Activated T-helper 1 cell treated with Interleukin-2 at 50 U/mL for 16 hours (primary cell): ENCODE data around the gene NCAM1.

Source experiments
- DNase-seq: peaks from one replicate; pipeline ENCODE4 v3.0.0-alpha.2; 2020; ENCODE audit warnings: low read depth

NCAM1 gene

GRCh38 chr11:113314389-113315301 is 353.4 kb downstream of the NCAM1 start, which contains the start of gene TTC12:
Gene TTC12, plus strand, starts transcription at chr11:113314583. Its CDS starts 1,675 bp downstream, at chr11:113316258.
- DNase-seq, result peak; percentile 88

- no peak for DNase-seq
These were observed 354.6 kb downstream of the NCAM1 start for GRCh38 chr11:113315811-113316210.

- DNase-seq, result no peak
These were observed 355.0 kb downstream of the NCAM1 start for GRCh38 chr11:113316256-113316655.

GRCh38 chr11:113317339-113317738 is 356.1 kb downstream of the NCAM1 start:
- DNase-seq, result no peak

- DNase-seq, result no peak
These were observed 357.9 kb downstream of the NCAM1 start for GRCh38 chr11:113319085-113319484.

GRCh38 chr11:113322158-113322557 is 360.9 kb downstream of the NCAM1 start:
- no peak for DNase-seq

GRCh38 chr11:113324250-113324649 is 363.0 kb downstream of the NCAM1 start:
- no peak for DNase-seq
